GM23338 (cell line): ENCODE measurements around the gene CFDP1. TPM values are rescaled to one million over a fixed set of nuclear protein-coding genes. Genes with fewer than 3 reads are reported as not detected.

Source experiments
- ATAC-seq: fragments of 200-7000 bp; cut with Tn5 transposase; 3 replicates; pipeline ENCODE4 v1.9.1; 2020
- DNase-seq: peaks from one replicate; pipeline ENCODE4 v3.0.0-alpha.2; 2015; ENCODE audit warnings: low spot score
- H2AFZ ChIP-seq: fragments of 200-600 bp; sonication (generic); 2 replicates; pipeline ENCODE4 v1.8.0; 2016; ENCODE audit warnings: antibody characterized with exemption, mild to moderate bottlenecking, moderate library complexity
- H3F3A ChIP-seq: fragments of 200-600 bp; sonication (generic); replicated peaks from 2 replicates; pipeline ENCODE4 v1.8.0; 2017; ENCODE audit warnings: antibody characterized with exemption, mixed run types, low read depth
- H3K27ac ChIP-seq: fragments of 200-600 bp; sonication (generic); 2 replicates; pipeline ENCODE4 v1.6.1; 2016; ENCODE audit warnings: low read depth
- H3K27me3 ChIP-seq: fragments of 200-600 bp; sonication (generic); 2 replicates; pipeline ENCODE4 v1.8.0; 2016; ENCODE audit warnings: mild to moderate bottlenecking, mixed run types, moderate library complexity; ENCODE audit not compliant: insufficient read depth
- H3K36me3 ChIP-seq: fragments of 200-600 bp; sonication (generic); 2 replicates; pipeline ENCODE4 v1.8.0; 2016; ENCODE audit warnings: mild to moderate bottlenecking; ENCODE audit not compliant: insufficient read depth
- H3K4me1 ChIP-seq: fragments of 200-600 bp; sonication (generic); 2 replicates; pipeline ENCODE4 v1.8.0; 2016; ENCODE audit warnings: mild to moderate bottlenecking, moderate library complexity; ENCODE audit not compliant: insufficient read depth
- H3K4me2 ChIP-seq: fragments of 200-600 bp; sonication (generic); 2 replicates; pipeline ENCODE4 v1.7.1; 2017; ENCODE audit warnings: mixed run types
- H3K4me3 ChIP-seq: fragments of 200-600 bp; sonication (generic); 2 replicates; pipeline ENCODE4 v1.6.1; 2016; ENCODE audit warnings: mixed run types
- H3K79me2 ChIP-seq: fragments of 200-600 bp; sonication (generic); replicated peaks from 2 replicates; pipeline ENCODE4 v1.8.0; 2017; ENCODE audit warnings: mild to moderate bottlenecking; ENCODE audit not compliant: insufficient read depth
- H3K9me2 ChIP-seq: fragments of 200-600 bp; sonication (generic); 2 replicates; pipeline ENCODE4 v1.8.0; 2017; ENCODE audit not compliant: insufficient read depth
- H4K20me1 ChIP-seq: fragments of 200-600 bp; sonication (generic); replicated peaks from 2 replicates; pipeline ENCODE4 v1.8.0; 2017; ENCODE audit warnings: mild to moderate bottlenecking; ENCODE audit not compliant: insufficient read depth
- H3K27ac Mint-ChIP-seq: 2 replicates; pipeline ENCODE4 v1.8.0; 2020; ENCODE audit warnings: inconsistent platforms, mild to moderate bottlenecking, moderate library complexity, mixed read lengths
- H3K27me3 Mint-ChIP-seq: 3 replicates; pipeline ENCODE4 v1.8.0; 2022; ENCODE audit warnings: low read depth, mild to moderate bottlenecking, moderate library complexity, mixed read lengths, inconsistent platforms; ENCODE audit not compliant: insufficient read depth, poor library complexity
- H3K36me3 Mint-ChIP-seq: 3 replicates; pipeline ENCODE4 v1.8.0; 2021; ENCODE audit warnings: low read depth, mild to moderate bottlenecking, inconsistent platforms, moderate library complexity, mixed read lengths
- H3K4me1 Mint-ChIP-seq: 3 replicates; pipeline ENCODE4 v1.8.0; 2020; ENCODE audit warnings: mild to moderate bottlenecking, inconsistent platforms, mixed read lengths
- H3K4me3 Mint-ChIP-seq: 3 replicates; pipeline ENCODE4 v1.8.0; 2021; ENCODE audit warnings: moderate library complexity, mild to moderate bottlenecking, inconsistent platforms, mixed read lengths
- H3K9me3 Mint-ChIP-seq: 3 replicates; pipeline ENCODE4 v1.8.0; 2020; ENCODE audit warnings: moderate library complexity, mild to moderate bottlenecking, inconsistent platforms, mixed read lengths
- CREB1 ChIP-seq: fragments of 250-450 bp; sonication (Bioruptor Pico); IDR thresholded peaks from 2 replicates; pipeline ENCODE4 v1.5.0; 2020; ENCODE audit warnings: low read depth, mild to moderate bottlenecking, moderate library complexity
- JUNB ChIP-seq: IDR thresholded peaks from one replicate; pipeline ENCODE4 v1.6.1; 2016; ENCODE audit warnings: antibody characterized with exemption; ENCODE audit not compliant: unreplicated experiment
- STAT1 ChIP-seq: IDR thresholded peaks from one replicate; pipeline ENCODE4 v1.6.1; 2016; ENCODE audit warnings: antibody characterized with exemption; ENCODE audit not compliant: unreplicated experiment
- ZNF114 ChIP-seq: fragments of 250-450 bp; sonication (Bioruptor Pico); IDR thresholded peaks from 2 replicates; pipeline ENCODE4 v1.5.0; 2020; ENCODE audit warnings: mild to moderate bottlenecking, moderate library complexity
- polyA plus RNA-seq: library from polyadenylated mRNA; unstranded; fragments of >200 nt; fragmentation: Nextera tagmentation; extraction: Ambion mirVana; gene quantifications from 2 replicates; pipeline ENCODE4 v1.2.1, GENCODE V29; 2016
- total RNA-seq: library from RNA; depleted of rRNA; stranded (reverse); fragments of >200 nt; shearing (Covaris generic); gene quantifications from 2 replicates; pipeline ENCODE4 v1.2.3, GENCODE V29; 2014
- TF ChIP-seq, protein P1 (sequence below): fragments of 250-450 bp; sonication (Bioruptor Pico); IDR thresholded peaks from 2 replicates; pipeline ENCODE4 v1.5.0; 2020; ENCODE audit warnings: mild to moderate bottlenecking, moderate library complexity
- TF ChIP-seq, protein P2 (sequence below), 2 experiments: fragments of 200-600 bp in 1 of 2; sonication (generic) in 1 of 2; conservative IDR thresholded peaks; 2 replicates each; pipeline versions ENCODE4 v1.5.1 to v1.6.1; 2016 to 2017; ENCODE audit warnings: antibody characterized with exemption in 2 of 2, low read depth in 2 of 2, mild to moderate bottlenecking in 2 of 2, moderate library complexity in 1 of 2
- TF ChIP-seq, protein P3 (sequence below): IDR thresholded peaks from one replicate; pipeline ENCODE4 v1.6.1; 2018; ENCODE audit warnings: antibody characterized with exemption; ENCODE audit not compliant: unreplicated experiment

The CFDP1 gene
- total and polyA plus RNA-seq, 2 experiments from 2014 or later, result 89.9 to 224 TPM

DNA sequence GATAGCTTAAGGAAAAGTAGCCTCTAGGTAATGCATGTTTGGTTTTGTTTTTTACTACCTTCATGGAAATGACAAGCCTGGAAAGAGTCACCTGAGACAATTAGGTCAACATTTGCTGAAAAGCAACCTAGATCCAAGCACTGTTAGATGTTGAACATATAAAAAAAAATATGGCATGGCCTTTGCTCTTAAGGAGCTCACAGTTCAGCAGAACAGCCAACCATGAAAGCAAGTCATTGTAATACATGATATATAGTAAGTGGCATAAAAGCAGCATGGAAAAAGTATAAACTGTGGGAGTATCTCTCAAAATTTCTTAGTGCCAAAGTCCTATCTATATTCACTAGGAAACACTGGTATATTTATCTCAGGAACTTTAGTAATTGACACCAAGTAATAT lies 31.6 kb downstream of the CFDP1 start (continued):
- TF ChIP-seq, protein P1, sequence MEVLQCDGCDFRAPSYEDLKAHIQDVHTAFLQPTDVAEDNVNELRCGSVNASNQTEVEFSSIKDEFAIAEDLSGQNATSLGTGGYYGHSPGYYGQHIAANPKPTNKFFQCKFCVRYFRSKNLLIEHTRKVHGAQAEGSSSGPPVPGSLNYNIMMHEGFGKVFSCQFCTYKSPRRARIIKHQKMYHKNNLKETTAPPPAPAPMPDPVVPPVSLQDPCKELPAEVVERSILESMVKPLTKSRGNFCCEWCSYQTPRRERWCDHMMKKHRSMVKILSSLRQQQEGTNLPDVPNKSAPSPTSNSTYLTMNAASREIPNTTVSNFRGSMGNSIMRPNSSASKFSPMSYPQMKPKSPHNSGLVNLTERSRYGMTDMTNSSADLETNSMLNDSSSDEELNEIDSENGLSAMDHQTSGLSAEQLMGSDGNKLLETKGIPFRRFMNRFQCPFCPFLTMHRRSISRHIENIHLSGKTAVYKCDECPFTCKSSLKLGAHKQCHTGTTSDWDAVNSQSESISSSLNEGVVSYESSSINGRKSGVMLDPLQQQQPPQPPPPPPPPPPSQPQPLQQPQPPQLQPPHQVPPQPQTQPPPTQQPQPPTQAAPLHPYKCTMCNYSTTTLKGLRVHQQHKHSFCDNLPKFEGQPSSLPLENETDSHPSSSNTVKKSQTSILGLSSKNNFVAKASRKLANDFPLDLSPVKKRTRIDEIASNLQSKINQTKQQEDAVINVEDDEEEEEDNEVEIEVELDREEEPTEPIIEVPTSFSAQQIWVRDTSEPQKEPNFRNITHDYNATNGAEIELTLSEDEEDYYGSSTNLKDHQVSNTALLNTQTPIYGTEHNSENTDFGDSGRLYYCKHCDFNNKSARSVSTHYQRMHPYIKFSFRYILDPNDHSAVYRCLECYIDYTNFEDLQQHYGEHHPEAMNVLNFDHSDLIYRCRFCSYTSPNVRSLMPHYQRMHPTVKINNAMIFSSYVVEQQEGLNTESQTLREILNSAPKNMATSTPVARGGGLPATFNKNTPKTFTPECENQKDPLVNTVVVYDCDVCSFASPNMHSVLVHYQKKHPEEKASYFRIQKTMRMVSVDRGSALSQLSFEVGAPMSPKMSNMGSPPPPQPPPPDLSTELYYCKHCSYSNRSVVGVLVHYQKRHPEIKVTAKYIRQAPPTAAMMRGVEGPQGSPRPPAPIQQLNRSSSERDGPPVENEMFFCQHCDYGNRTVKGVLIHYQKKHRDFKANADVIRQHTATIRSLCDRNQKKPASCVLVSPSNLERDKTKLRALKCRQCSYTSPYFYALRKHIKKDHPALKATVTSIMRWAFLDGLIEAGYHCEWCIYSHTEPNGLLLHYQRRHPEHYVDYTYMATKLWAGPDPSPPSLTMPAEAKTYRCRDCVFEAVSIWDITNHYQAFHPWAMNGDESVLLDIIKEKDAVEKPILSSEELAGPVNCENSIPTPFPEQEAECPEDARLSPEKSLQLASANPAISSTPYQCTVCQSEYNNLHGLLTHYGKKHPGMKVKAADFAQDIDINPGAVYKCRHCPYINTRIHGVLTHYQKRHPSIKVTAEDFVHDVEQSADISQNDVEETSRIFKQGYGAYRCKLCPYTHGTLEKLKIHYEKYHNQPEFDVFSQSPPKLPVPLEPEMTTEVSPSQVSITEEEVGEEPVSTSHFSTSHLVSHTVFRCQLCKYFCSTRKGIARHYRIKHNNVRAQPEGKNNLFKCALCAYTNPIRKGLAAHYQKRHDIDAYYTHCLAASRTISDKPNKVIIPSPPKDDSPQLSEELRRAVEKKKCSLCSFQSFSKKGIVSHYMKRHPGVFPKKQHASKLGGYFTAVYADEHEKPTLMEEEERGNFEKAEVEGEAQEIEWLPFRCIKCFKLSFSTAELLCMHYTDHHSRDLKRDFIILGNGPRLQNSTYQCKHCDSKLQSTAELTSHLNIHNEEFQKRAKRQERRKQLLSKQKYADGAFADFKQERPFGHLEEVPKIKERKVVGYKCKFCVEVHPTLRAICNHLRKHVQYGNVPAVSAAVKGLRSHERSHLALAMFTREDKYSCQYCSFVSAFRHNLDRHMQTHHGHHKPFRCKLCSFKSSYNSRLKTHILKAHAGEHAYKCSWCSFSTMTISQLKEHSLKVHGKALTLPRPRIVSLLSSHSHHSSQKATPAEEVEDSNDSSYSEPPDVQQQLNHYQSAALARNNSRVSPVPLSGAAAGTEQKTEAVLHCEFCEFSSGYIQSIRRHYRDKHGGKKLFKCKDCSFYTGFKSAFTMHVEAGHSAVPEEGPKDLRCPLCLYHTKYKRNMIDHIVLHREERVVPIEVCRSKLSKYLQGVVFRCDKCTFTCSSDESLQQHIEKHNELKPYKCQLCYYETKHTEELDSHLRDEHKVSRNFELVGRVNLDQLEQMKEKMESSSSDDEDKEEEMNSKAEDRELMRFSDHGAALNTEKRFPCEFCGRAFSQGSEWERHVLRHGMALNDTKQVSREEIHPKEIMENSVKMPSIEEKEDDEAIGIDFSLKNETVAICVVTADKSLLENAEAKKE (CRISPR knock-in tag), result no peak

DNA sequence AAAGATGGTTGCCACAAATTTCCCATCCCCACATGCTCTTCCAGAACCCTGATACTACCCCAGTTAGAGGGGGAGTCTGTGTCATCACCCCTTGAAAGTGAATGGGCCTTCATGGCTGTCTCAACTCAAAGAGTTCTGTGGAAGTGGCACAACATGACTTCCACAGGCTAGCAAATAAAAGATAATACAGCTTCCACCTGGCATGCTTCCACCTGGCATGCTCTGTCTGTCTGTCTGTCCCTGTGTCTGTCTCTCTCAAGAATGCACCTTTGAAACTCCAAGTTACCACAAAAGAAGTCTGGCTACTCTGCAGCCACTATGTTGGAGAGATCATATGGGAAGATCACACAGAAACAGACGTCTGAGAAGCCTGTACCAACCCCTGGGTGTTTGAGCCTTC lies 35.0 kb downstream of the CFDP1 start:
- H4K20me1 ChIP-seq, result peaks cover 9% of the 10 kb centered on the region
- H3K4me2 ChIP-seq, result no peak overlapping the region
- no peaks in the 10 kb centered on the region for H3K4me1 ChIP-seq
- Mint-ChIP-seq H3K4me3 (no peak overlapping the region), H3K27ac (no peak overlapping the region), H3K36me3 (peaks cover 19% of the 10 kb centered on the region), H3K27me3 (no peaks in the 10 kb centered on the region), H3K4me1 (peaks cover 2% of the 10 kb centered on the region; the same call in 2 of the 3 replicates), H3K9me3 (no peaks in the 10 kb centered on the region)
- TF ChIP-seq, protein P2, sequence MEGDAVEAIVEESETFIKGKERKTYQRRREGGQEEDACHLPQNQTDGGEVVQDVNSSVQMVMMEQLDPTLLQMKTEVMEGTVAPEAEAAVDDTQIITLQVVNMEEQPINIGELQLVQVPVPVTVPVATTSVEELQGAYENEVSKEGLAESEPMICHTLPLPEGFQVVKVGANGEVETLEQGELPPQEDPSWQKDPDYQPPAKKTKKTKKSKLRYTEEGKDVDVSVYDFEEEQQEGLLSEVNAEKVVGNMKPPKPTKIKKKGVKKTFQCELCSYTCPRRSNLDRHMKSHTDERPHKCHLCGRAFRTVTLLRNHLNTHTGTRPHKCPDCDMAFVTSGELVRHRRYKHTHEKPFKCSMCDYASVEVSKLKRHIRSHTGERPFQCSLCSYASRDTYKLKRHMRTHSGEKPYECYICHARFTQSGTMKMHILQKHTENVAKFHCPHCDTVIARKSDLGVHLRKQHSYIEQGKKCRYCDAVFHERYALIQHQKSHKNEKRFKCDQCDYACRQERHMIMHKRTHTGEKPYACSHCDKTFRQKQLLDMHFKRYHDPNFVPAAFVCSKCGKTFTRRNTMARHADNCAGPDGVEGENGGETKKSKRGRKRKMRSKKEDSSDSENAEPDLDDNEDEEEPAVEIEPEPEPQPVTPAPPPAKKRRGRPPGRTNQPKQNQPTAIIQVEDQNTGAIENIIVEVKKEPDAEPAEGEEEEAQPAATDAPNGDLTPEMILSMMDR (conservative IDR thresholded peaks at IDR 0.05; ENCODE audit: low read depth in 2 of 2), result no peak
- no peak for TF ChIP-seq ZNF114 (CRISPR knock-in tag)
- TF ChIP-seq, protein P3, sequence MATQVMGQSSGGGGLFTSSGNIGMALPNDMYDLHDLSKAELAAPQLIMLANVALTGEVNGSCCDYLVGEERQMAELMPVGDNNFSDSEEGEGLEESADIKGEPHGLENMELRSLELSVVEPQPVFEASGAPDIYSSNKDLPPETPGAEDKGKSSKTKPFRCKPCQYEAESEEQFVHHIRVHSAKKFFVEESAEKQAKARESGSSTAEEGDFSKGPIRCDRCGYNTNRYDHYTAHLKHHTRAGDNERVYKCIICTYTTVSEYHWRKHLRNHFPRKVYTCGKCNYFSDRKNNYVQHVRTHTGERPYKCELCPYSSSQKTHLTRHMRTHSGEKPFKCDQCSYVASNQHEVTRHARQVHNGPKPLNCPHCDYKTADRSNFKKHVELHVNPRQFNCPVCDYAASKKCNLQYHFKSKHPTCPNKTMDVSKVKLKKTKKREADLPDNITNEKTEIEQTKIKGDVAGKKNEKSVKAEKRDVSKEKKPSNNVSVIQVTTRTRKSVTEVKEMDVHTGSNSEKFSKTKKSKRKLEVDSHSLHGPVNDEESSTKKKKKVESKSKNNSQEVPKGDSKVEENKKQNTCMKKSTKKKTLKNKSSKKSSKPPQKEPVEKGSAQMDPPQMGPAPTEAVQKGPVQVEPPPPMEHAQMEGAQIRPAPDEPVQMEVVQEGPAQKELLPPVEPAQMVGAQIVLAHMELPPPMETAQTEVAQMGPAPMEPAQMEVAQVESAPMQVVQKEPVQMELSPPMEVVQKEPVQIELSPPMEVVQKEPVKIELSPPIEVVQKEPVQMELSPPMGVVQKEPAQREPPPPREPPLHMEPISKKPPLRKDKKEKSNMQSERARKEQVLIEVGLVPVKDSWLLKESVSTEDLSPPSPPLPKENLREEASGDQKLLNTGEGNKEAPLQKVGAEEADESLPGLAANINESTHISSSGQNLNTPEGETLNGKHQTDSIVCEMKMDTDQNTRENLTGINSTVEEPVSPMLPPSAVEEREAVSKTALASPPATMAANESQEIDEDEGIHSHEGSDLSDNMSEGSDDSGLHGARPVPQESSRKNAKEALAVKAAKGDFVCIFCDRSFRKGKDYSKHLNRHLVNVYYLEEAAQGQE, result no peak
- TF ChIP-seq CREB1, result no peak
- TF ChIP-seq JUNB, result no peak
- TF ChIP-seq STAT1, result no peak
- H3K4me3 ChIP-seq, result no peak overlapping the region
- DNase-seq, result no peak
- H3K36me3 ChIP-seq, result peaks cover 5% of the 10 kb centered on the region; the same call in 1 of the 2 replicates
- 0 out of 2 replicates have a peak, but pooled peaks cover 1% of the 10 kb centered on the region for H3F3A ChIP-seq
- 0 out of 2 replicates have a peak overlapping the region, but pooled peaks have one; percentile 7 for H3K27ac ChIP-seq
- H3K27me3 ChIP-seq, result no peaks in the 10 kb centered on the region
- ATAC-seq, result no peak
- H2AFZ ChIP-seq, result no peak overlapping the region
- H3K79me2 ChIP-seq, result peaks cover 12% of the 10 kb centered on the region; the same call in 1 of the 2 replicates
- no peaks in the 10 kb centered on the region for H3K9me2 ChIP-seq
